ENCODE measurements around the gene TBC1D22A. TPM values are rescaled to one million over a fixed set of nuclear protein-coding genes. Genes with fewer than 3 reads are reported as not detected.

The TBC1D22A gene
- polyA plus RNA-seq, 1 of the 3 experiments (the other 2 are of a cell fraction): 16.5 TPM

DNA sequence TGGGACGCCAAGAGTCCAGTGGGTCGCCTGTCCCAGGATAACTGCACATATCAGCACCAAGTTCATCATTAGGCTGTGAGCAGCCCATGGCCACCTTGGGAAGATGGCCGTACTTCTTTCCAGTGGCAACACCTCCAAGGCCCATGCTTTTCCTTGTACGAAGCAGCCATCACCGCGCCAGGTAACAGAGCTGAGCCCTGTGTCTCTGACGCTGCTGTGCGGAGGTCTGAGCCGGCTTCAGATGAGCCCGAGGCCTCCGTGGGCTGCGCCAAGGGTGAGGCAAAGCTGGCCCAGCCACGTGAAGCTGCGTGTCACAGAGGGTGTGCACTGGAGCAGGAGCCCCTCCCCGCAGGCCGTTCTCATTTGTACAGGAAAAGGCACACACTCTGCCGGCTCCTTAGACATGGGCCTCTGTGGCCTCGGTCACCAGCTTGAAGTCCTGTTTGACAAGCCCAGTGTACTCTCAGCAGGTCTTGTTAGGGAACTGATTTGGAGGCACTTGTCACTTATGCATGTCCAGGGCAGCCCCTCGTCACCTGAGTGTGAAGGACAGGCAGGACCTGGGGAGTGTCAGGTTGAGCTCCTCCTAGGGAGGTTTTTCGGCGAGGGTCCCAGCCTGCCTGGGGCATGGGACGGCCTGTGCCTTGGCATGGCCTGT lies 401.5 kb downstream of the TBC1D22A start:
- Histone ChIP-seq H3K4me3 (ENCODE audit: low read depth in 2 of 2, low read length in 1 of 2) (no peak overlapping the region), H3K4me1 (ENCODE audit: control insufficient read depth in 1 of 2, insufficient read depth in 2 of 2, low read depth in 1 of 2, low read length in 1 of 2) (peaks cover 0 to 4% of the 10 kb centered on the region in 2 experiments; a peak in 1 of 4 replicates), H2AFZ (ENCODE audit: low read depth) (no peak overlapping the region), H3F3A (replicated peaks; ENCODE audit: insufficient read depth) (no peaks in the 10 kb centered on the region), H3K27me3 (ENCODE audit: insufficient read depth) (no peaks in the 10 kb centered on the region), H3K79me2 (ENCODE audit: insufficient read depth) (no peaks in the 10 kb centered on the region), H3K27ac (ENCODE audit: low read depth in 2 of 2, low read length in 1 of 2) (no peak overlapping the region), H3K4me2 (no peak overlapping the region), H3K9me3 (no peaks in the 10 kb centered on the region), H3K9me2 (no peaks in the 10 kb centered on the region), H3K9ac (no peak overlapping the region), H3K36me3 (replicated peaks in 1 of 2; ENCODE audit: control insufficient read depth in 1 of 2, insufficient read depth in 2 of 2, low read length in 1 of 2) (no peaks in the 10 kb centered on the region), H4K20me1 (ENCODE audit: insufficient read depth) (no peaks in the 10 kb centered on the region)
- DNase-seq: no peak
- WGBS (ENCODE audit: low lambda C conversion rate): 88% methylated on average over 16 of the region's 22 CpGs
- TF ChIP-seq, protein P1, sequence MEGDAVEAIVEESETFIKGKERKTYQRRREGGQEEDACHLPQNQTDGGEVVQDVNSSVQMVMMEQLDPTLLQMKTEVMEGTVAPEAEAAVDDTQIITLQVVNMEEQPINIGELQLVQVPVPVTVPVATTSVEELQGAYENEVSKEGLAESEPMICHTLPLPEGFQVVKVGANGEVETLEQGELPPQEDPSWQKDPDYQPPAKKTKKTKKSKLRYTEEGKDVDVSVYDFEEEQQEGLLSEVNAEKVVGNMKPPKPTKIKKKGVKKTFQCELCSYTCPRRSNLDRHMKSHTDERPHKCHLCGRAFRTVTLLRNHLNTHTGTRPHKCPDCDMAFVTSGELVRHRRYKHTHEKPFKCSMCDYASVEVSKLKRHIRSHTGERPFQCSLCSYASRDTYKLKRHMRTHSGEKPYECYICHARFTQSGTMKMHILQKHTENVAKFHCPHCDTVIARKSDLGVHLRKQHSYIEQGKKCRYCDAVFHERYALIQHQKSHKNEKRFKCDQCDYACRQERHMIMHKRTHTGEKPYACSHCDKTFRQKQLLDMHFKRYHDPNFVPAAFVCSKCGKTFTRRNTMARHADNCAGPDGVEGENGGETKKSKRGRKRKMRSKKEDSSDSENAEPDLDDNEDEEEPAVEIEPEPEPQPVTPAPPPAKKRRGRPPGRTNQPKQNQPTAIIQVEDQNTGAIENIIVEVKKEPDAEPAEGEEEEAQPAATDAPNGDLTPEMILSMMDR (IDR thresholded peaks at IDR 0.05): no peak
- TF ChIP-seq ELF1 (IDR thresholded peaks at IDR 0.05) (no peak), MEF2A (IDR thresholded peaks at IDR 0.05; ENCODE audit: borderline replicate concordance, low read depth) (no peak), RAD21 (IDR thresholded peaks at IDR 0.05; ENCODE audit: low read length) (no peak), RCOR1 (IDR thresholded peaks at IDR 0.05; ENCODE audit: low read length) (no peak), EP300 (IDR thresholded peaks at IDR 0.05; ENCODE audit: borderline replicate concordance in 1 of 2, low read depth in 1 of 2, low read length in 1 of 2) (no peak), SMC3 (IDR thresholded peaks at IDR 0.05; ENCODE audit: low read depth, low read length) (no peak), FOXJ3 (CRISPR knock-in tag; IDR thresholded peaks at IDR 0.05) (no peak), JUND (IDR thresholded peaks at IDR 0.05) (no peak), POLR2AphosphoS5 (IDR thresholded peaks at IDR 0.05; ENCODE audit: low read depth, low read length) (no peak), GATA2 (CRISPR knock-in tag; IDR thresholded peaks at IDR 0.05) (no peak), SIN3A (IDR thresholded peaks at IDR 0.05; ENCODE audit: borderline replicate concordance, low read depth, low read length) (no peak)
- TF ChIP-seq, protein P2, sequence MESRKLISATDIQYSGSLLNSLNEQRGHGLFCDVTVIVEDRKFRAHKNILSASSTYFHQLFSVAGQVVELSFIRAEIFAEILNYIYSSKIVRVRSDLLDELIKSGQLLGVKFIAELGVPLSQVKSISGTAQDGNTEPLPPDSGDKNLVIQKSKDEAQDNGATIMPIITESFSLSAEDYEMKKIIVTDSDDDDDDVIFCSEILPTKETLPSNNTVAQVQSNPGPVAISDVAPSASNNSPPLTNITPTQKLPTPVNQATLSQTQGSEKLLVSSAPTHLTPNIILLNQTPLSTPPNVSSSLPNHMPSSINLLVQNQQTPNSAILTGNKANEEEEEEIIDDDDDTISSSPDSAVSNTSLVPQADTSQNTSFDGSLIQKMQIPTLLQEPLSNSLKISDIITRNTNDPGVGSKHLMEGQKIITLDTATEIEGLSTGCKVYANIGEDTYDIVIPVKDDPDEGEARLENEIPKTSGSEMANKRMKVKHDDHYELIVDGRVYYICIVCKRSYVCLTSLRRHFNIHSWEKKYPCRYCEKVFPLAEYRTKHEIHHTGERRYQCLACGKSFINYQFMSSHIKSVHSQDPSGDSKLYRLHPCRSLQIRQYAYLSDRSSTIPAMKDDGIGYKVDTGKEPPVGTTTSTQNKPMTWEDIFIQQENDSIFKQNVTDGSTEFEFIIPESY (IDR thresholded peaks at IDR 0.05; ENCODE audit: borderline replicate concordance, low read depth): no peak
- TF ChIP-seq, protein P3, sequence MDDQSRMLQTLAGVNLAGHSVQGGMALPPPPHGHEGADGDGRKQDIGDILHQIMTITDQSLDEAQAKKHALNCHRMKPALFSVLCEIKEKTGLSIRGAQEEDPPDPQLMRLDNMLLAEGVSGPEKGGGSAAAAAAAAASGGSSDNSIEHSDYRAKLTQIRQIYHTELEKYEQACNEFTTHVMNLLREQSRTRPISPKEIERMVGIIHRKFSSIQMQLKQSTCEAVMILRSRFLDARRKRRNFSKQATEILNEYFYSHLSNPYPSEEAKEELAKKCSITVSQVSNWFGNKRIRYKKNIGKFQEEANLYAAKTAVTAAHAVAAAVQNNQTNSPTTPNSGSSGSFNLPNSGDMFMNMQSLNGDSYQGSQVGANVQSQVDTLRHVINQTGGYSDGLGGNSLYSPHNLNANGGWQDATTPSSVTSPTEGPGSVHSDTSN (IDR thresholded peaks at IDR 0.05): no peak
- ChIA-PET POLR2A (no interaction called here), CTCF (no interaction called here)
